OCI-LY3 (cell line): ENCODE data around the gene WWP2.

ENCODE experiments used
- H2AFZ ChIP-seq: fragments of 200-600, 300-600 bp; shearing (Covaris generic); 2 replicates; pipeline ENCODE4 v1.6.0; 2014; ENCODE audit warnings: antibody characterized with exemption, low read depth, low read length
- H3K27ac ChIP-seq: fragments of 200-600, 300-600 bp; sonication (generic); 2 replicates; pipeline ENCODE4 v1.5.1; 2014; ENCODE audit warnings: mild to moderate bottlenecking, low read length, moderate library complexity, mixed read lengths
- H3K27me3 ChIP-seq: fragments of 200-600, 300-600 bp; sonication (generic); 2 replicates; pipeline ENCODE4 v1.6.1; 2014; ENCODE audit warnings: low read depth, low read length, mixed read lengths
- H3K36me3 ChIP-seq: fragments of 200-600, 300-600 bp; sonication (generic); replicated peaks from 2 replicates; pipeline ENCODE3; 2014; ENCODE audit warnings: low read depth, low read length, mixed read lengths
- H3K4me1 ChIP-seq: fragments of 300-600, 200-600 bp; sonication (generic); 2 replicates; pipeline ENCODE4 v1.6.1; 2014; ENCODE audit warnings: low read length, mixed read lengths
- H3K4me2 ChIP-seq: fragments of 200-600, 300-600 bp; sonication (generic); 2 replicates; pipeline ENCODE4 v1.6.1; 2014; ENCODE audit warnings: low read length, mixed read lengths
- H3K4me3 ChIP-seq: fragments of 300-600, 200-600 bp; sonication (generic); 2 replicates; pipeline ENCODE4 v1.5.1; 2014; ENCODE audit warnings: antibody characterized with exemption, mild to moderate bottlenecking, low read length, moderate library complexity
- H3K79me2 ChIP-seq: fragments of 300-600, 200-600 bp; shearing (Covaris generic); 2 replicates; pipeline ENCODE4 v1.6.1; 2014; ENCODE audit warnings: mild to moderate bottlenecking, low read length, mixed read lengths
- H3K9ac ChIP-seq: fragments of 300-600, 200-600 bp; shearing (Covaris generic); 2 replicates; pipeline ENCODE4 v1.6.0; 2014; ENCODE audit warnings: mild to moderate bottlenecking, low read length, moderate library complexity
- H3K9me3 ChIP-seq: fragments of 200-600, 300-600 bp; shearing (Covaris generic); 2 replicates; pipeline ENCODE4 v1.6.1; 2014; ENCODE audit warnings: low read length, mixed read lengths; ENCODE audit not compliant: insufficient read depth
- H4K20me1 ChIP-seq: fragments of 200-600, 300-600 bp; sonication (generic); 2 replicates; pipeline ENCODE4 v1.6.1; 2016; ENCODE audit warnings: low read length, mixed read lengths; ENCODE audit not compliant: insufficient read depth
- CTCF ChIP-seq: fragments of 200-600, 300-600 bp; sonication (generic); IDR thresholded peaks from 2 replicates; pipeline ENCODE4 v1.5.1; 2014; ENCODE audit warnings: antibody characterized with exemption, low read length, low read depth
- EZH2phosphoT487 ChIP-seq: fragments of 200-600 bp; shearing (Covaris generic); IDR thresholded peaks from 2 replicates; pipeline ENCODE4 v1.6.1; 2018; ENCODE audit warnings: antibody characterized with exemption, mixed run types, low read depth

WWP2 gene

GRCh38 chr16:69926241-69926640 lies 164.1 kb downstream of the WWP2 start:
- Histone ChIP-seq H3K36me3 (no peaks in the 10 kb centered on the region), H3K27me3 (no peaks in the 10 kb centered on the region), H4K20me1 (no peaks in the 10 kb centered on the region), H3K4me3 (no peak overlapping the region), H3K4me1 (no peaks in the 10 kb centered on the region), H3K9me3 (no peaks in the 10 kb centered on the region), H3K4me2 (no peak overlapping the region), H3K9ac (no peak overlapping the region), H3K27ac (no peak overlapping the region), H2AFZ (no peak overlapping the region), H3K79me2 (no peaks in the 10 kb centered on the region)
- no peak for TF ChIP-seq CTCF
- no peak for TF ChIP-seq EZH2phosphoT487

GRCh38 chr16:69927056-69927757 lies 165.1 kb downstream of the WWP2 start:
- H3K9ac ChIP-seq = no peak overlapping the region
- no peaks in the 10 kb centered on the region for H3K36me3 ChIP-seq
- no peaks in the 10 kb centered on the region for H3K79me2 ChIP-seq
- no peak for TF ChIP-seq EZH2phosphoT487
- no peak for TF ChIP-seq CTCF
- H3K27ac ChIP-seq = no peak overlapping the region
- H2AFZ ChIP-seq = no peak overlapping the region
- no peak overlapping the region for H3K4me2 ChIP-seq
- H3K4me3 ChIP-seq = no peak overlapping the region
- no peaks in the 10 kb centered on the region for H3K9me3 ChIP-seq
- no peaks in the 10 kb centered on the region for H4K20me1 ChIP-seq
- no peaks in the 10 kb centered on the region for H3K27me3 ChIP-seq
- H3K4me1 ChIP-seq = no peaks in the 10 kb centered on the region

- Histone ChIP-seq H3K4me1 (no peaks in the 10 kb centered on the region), H2AFZ (no peak overlapping the region), H3K4me2 (no peak overlapping the region), H3K79me2 (no peaks in the 10 kb centered on the region), H3K27me3 (no peaks in the 10 kb centered on the region), H4K20me1 (no peaks in the 10 kb centered on the region), H3K9me3 (no peaks in the 10 kb centered on the region), H3K27ac (no peak overlapping the region), H3K36me3 (no peaks in the 10 kb centered on the region), H3K9ac (no peak overlapping the region), H3K4me3 (no peak overlapping the region)
- TF ChIP-seq CTCF (no peak), EZH2phosphoT487 (no peak)
Measured at GRCh38 chr16:69928856-69929400, 166.8 kb downstream of the WWP2 start.

- Histone ChIP-seq H3K27ac (no peak overlapping the region), H3K4me2 (no peak overlapping the region), H3K27me3 (no peaks in the 10 kb centered on the region), H3K9ac (no peak overlapping the region), H3K9me3 (no peaks in the 10 kb centered on the region), H3K36me3 (no peaks in the 10 kb centered on the region), H3K4me3 (no peak overlapping the region), H4K20me1 (no peaks in the 10 kb centered on the region), H2AFZ (no peak overlapping the region), H3K79me2 (no peaks in the 10 kb centered on the region), H3K4me1 (no peaks in the 10 kb centered on the region)
- TF ChIP-seq EZH2phosphoT487 (no peak), CTCF (no peak)
Measured at GRCh38 chr16:69929480-69929879, 167.3 kb downstream of the WWP2 start.
